Motor neuron (in vitro differentiated cells): ENCODE data around the gene RGSL1. TPM values are rescaled to one million over a fixed set of nuclear protein-coding genes. Genes with fewer than 3 reads are reported as not detected.

ENCODE experiments used
- ATAC-seq, 8 experiments: fragments of 200-7000 bp; cut with Tn5 transposase; replicated peaks in 6 of 8; 2 replicates each; pipeline ENCODE4 v1.8.0; 2021; ENCODE audit warnings: mild to moderate bottlenecking in 8 of 8, moderate library complexity in 8 of 8
- H3K27ac ChIP-seq, 2 donors: fragments of 250-450 bp; sonication (Bioruptor Pico); 2 replicates each; pipeline ENCODE4 v1.9.0; 2021; ENCODE audit warnings: antibody characterized with exemption in 2 of 2, mild to moderate bottlenecking in 2 of 2, moderate library complexity in 1 of 2
- H3K4me1 ChIP-seq, 2 donors: fragments of 250-450 bp; sonication (Bioruptor Pico); replicated peaks in 1 of 2; 2 replicates each; pipeline ENCODE4 v1.6.1; 2021; ENCODE audit warnings: antibody characterized with exemption in 2 of 2, mild to moderate bottlenecking in 2 of 2, moderate library complexity in 1 of 2
- H3K4me3 ChIP-seq, 5 donors: fragments of 250-450 bp; sonication (Bioruptor Pico); 2 replicates each; pipeline ENCODE4 v1.9.0; 2021; ENCODE audit warnings: antibody characterized with exemption in 5 of 5, mild to moderate bottlenecking in 5 of 5, moderate library complexity in 4 of 5
- WGBS, 10 experiments: fragments of 450-650 bp; shearing (Covaris generic); methylation state at CpG; one replicate each; pipeline ENCODE4 v1.0.0; 2022; 5-methylcytosine and 5-hydroxymethylcytosine counted together
- in situ Hi-C, 9 experiments: fragments of 400-800 bp; cut with MboI; loops; one replicate each; pipeline ENCODE4 v1.15.0; 2021; ENCODE audit warnings: low sequenced_read_pairs in 9 of 9, low pct_unique_long_range_greater_than_20kb in 2 of 9; ENCODE audit not compliant: unreplicated experiment in 9 of 9
- total RNA-seq, 8 experiments: library from RNA; unstranded; fragments of 300-600 nt; gene quantifications; 2 replicates each; pipeline versions ENCODE4 v1.2.3 to v1.2.4, GENCODE V29; 2022

RGSL1 gene
- total RNA-seq, 8 experiments from 2014 or later: 0.17 to 2.2 (median 0.21) TPM; not detected in 3

- no peak overlapping the region for H3K27ac ChIP-seq
- in situ Hi-C loops: loop anchor here in 2 of 9 experiments (5.0 to 10.0 kb wide), 2 partner anchors 183 to 186 kb away; partner anchors contain the start of gene NPL (in 2 of the 2)
- WGBS, 10 experiments: 0 to 44% (median 19%) methylated on average over 1 to 6 of the region's 6 CpGs; no CpG with 5 or more reads in 1 of the 10 experiments
- ATAC-seq: peak in 3 of 8 experiments; percentile 16 to 26 (median 21)
- H3K4me1 ChIP-seq: peaks cover 33 to 35% of the 10 kb centered on the region in 2 donors
- H3K4me3 ChIP-seq: no peak overlapping the region
These were observed 151.5 kb downstream of the RGSL1 start for GRCh38 chr1:182601416-182601786.

- in situ Hi-C loops: loop anchor here in 2 of 9 experiments (5.0 to 10.0 kb wide), 2 partner anchors 183 to 185 kb away; partner anchors contain the start of gene NPL (in 2 of the 2)
- Histone ChIP-seq H3K4me3 (no peak overlapping the region), H3K27ac (no peak overlapping the region), H3K4me1 (peaks cover 38 to 40% of the 10 kb centered on the region in 2 donors)
- ATAC-seq: no peak
- 40 to 100% (median 75%) methylated on average over 1 to 4 of the region's 4 CpGs; no CpG with 5 or more reads in 4 of the 10 experiments for WGBS, 10 experiments
These were observed 152.0 kb downstream of the RGSL1 start for GRCh38 chr1:182601913-182602312.

DNA sequence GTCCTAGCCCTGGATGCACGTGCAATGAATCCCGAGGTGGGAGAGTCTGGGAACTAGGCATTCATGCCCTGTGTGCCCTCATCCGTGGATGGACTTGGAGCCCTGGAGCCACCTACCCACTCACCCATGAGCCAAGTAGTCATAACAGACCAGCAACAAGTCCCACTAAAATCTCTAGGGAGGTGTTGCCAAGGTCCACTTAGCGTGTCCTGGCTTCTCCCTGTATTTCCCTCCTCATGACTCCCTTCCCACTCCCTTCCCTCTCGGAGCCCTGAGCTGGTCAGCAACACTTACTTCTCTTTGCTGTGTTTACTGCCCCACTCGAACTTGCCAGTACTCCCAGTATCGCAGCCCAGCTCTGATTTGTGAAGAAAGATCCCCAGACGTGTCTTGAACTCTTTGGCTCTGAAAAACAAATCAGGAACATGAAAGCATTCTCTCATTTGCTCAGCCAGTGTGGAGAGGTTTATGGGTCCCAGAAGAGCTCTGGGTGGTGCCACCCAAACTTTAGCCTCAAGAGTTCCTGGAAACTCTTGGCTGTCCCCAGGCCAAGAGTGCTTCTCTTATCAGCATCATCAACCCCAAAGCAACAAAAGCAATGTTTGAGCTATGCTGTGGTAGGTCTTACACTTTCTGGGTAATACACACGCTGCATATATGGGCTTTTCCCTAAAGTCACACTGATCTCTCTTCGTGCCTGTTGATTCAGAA is 153.1 kb downstream of the RGSL1 start:
- Histone ChIP-seq H3K27ac (no peak overlapping the region), H3K4me3 (peak overlapping the region; percentile 34 to 61 (median 46)), H3K4me1 (peaks cover 40 to 41% of the 10 kb centered on the region in 2 donors)
- 0 to 72% (median 48%) methylated on average over 1 to 9 of the region's 10 CpGs; no CpG with 5 or more reads in 2 of the 10 experiments for WGBS, 10 experiments
- in situ Hi-C loops: loop anchor here in 2 of 9 experiments (5.0 to 10.0 kb wide), 2 partner anchors 182 to 184 kb away; partner anchors contain the start of gene NPL (in 2 of the 2)
- peak in 2 of 8 experiments; percentile 2 to 4 for ATAC-seq

DNA sequence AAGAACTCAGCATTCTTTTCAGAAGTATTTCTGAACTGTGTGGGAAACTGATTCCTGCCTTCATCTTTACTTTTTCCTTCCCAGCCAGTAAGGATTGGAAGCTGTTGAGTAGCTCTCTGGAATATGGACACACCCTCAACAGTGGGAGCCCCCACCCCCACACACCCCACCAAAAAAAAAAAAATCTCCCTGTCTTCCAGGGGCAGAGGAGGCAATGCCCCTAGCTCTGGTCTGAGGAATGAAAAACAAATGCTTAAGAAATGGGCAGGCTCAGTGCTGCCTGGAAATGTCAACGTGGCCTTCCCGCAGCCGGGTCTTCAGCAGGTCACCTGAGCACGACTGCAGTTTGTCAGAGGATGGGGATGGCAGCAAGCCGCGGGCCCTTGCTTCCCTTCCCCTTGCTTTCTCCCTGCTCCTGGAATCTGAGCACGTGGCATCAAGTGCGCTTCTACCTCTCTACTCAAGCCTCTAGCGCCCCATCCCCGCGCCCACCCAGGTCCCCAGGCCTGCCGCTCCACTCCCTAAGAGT is 153.8 kb downstream of the RGSL1 start:
- H3K4me1 ChIP-seq: peaks cover 40 to 41% of the 10 kb centered on the region in 2 donors
- ATAC-seq: peak; percentile 6 to 68 (median 58)
- H3K27ac ChIP-seq: no peak overlapping the region
- WGBS, 10 experiments: 0 to 7% (median 4%) methylated on average over 3 to 9 of the region's 12 CpGs; no CpG with 5 or more reads in 5 of the 10 experiments
- peak overlapping the region; percentile 34 to 61 (median 46) for H3K4me3 ChIP-seq
- in situ Hi-C loops: loop anchor here in 2 of 9 experiments (5.0 to 10.0 kb wide), 2 partner anchors 181 to 184 kb away; partner anchors contain the start of gene NPL (in 2 of the 2)

DNA sequence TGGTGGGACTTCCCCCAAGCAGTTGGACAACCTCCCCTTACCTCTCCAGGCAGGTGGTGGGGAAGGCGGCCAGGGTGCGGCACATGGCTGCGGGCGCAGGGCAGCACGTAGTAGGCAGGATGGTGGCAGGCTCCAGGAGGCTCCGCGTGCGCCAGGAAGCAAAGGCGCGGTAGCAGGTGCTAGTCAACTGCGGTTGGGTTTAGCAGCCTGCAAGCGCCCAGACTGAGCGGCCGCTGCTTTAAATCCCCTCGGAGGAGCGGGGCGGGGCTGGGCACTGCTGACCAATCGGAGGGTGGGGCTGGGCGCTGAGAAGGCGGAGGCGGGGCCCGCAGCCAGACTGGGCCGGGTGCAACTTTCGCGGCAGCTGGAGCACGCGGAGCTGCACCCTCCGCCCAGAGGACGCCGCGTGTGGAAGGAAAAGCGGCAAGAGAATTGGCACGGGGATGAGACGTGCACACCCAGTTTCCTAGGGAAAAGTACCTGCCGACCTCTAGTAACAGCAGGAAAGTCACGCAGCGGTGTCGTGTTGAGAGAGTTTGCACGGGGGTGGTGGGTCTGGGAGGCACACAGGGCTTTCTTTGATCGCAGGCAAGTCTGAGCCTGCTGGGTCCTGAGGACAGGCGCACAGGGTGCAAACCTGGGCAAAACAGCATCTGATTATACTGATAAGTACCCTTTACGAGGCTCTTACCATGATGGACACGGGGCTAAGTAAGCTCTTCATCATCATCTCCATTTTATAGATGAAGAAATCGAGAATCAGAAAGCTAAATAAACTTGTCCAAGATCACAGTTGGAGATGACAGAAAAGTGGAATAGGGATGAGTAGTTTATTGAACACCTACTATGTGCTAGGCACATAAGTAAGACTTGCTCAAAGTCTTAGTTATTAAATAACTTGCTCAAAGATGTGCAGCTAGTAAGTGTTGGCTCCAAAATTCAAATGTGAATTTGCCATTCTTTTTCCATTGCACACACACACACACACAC is 154.5 kb downstream of the RGSL1 start, which contains the start of gene RGS16:
RGS16 (minus strand) TSS at position 215 of the 990 bp plus-strand sequence; CDS start at position 85, 130 bp downstream.
- Histone ChIP-seq H3K4me1 (peaks cover 40 to 41% of the 10 kb centered on the region in 2 donors), H3K27ac (no peak within 1 kb of the TSS), H3K4me3 (peak within 1 kb of the TSS; percentile 34 to 61 (median 46))
- in situ Hi-C loops: loop anchor here in 2 of 9 experiments (5.0 to 10.0 kb wide), 2 partner anchors 180 to 183 kb away; partner anchors contain the start of gene NPL (in 2 of the 2)
- peak; percentile 77 to 95 (median 95) for ATAC-seq
- 26 to 81% (median 33%) methylated on average over 3 to 14 of the region's 44 CpGs; no CpG with 5 or more reads in 4 of the 10 experiments for WGBS, 10 experiments

DNA sequence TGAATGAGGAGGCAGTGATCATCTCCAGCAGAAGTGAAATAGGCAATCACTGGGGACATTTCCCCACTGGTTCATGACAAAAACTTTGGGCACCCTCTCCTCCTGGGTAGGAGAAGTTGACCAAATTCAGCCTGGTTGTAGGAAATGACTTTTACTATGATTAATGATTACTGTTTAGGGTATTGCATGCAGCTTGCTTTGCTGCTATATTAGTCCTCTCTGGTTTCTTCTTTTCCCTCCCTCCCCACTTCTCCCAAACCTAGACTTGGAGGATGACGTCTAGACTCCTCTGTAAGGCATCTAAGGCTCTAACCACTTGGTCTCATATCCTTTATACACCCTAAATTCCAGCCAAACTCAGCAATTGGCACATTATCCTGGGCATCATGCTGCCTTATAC is 157.6 kb downstream of the RGSL1 start:
- Histone ChIP-seq H3K4me1 (peaks cover 49 to 52% of the 10 kb centered on the region in 2 donors), H3K27ac (no peak overlapping the region), H3K4me3 (no peak overlapping the region)
- 0 to 90% (median 71%) methylated on average over 1 of the region's 1 CpG; no CpG with 5 or more reads in 5 of the 10 experiments for WGBS, 10 experiments
- no peak for ATAC-seq
- in situ Hi-C loops: loop anchor here in 1 of 9 experiments (10.0 kb wide), 1 partner anchor 177 kb away; the partner anchor contains the start of gene NPL

GRCh38 chr1:182608236-182608635 is 158.3 kb downstream of the RGSL1 start:
- no peak for ATAC-seq
- WGBS, 10 experiments: 67 to 100% (median 94%) methylated on average over 1 to 2 of the region's 2 CpGs; no CpG with 5 or more reads in 1 of the 10 experiments
- in situ Hi-C loops: loop anchor here in 1 of 9 experiments (10.0 kb wide), 1 partner anchor 177 kb away; the partner anchor contains the start of gene NPL
- H3K27ac ChIP-seq: no peak overlapping the region
- H3K4me1 ChIP-seq: peaks cover 47 to 48% of the 10 kb centered on the region in 2 donors
- no peak overlapping the region for H3K4me3 ChIP-seq

- Histone ChIP-seq H3K4me1 (peaks cover 47 to 51% of the 10 kb centered on the region in 2 donors), H3K4me3 (no peak overlapping the region), H3K27ac (no peak overlapping the region)
- 14 to 94% (median 81%) methylated on average over 1 to 8 of the region's 9 CpGs; no CpG with 5 or more reads in 1 of the 10 experiments for WGBS, 10 experiments
- no peak for ATAC-seq
- in situ Hi-C loops: loop anchor here in 1 of 9 experiments (10.0 kb wide), 1 partner anchor 176 kb away; the partner anchor contains the start of gene NPL
These were observed 159.1 kb downstream of the RGSL1 start for GRCh38 chr1:182608845-182609610.

Other genes starting within 250 kb of the RGSL1 start
- gene GLUL, start 58.4 kb upstream of the RGSL1 start, total RNA-seq: 100 to 1,000 TPM in 7 of 8 experiments, 10 to 100 TPM in 1; 49.0 to 392 (median 167) TPM
- gene TEDDM1, start 49.5 kb upstream of the RGSL1 start, total RNA-seq: 1 to 10 TPM in 1 of 8 experiments, under 1 TPM in 7; 0.11 to 1.1 (median 0.30) TPM
- 1 to 10 TPM; 2.5 to 7.9 (median 4.8) TPM for gene RNASEL, start 139.1 kb downstream of the RGSL1 start, total RNA-seq
- 10 to 100 TPM in 5 of 8 experiments, 1 to 10 TPM in 3; 2.1 to 48.1 (median 24.5) TPM for gene RGS16, start 154.2 kb downstream of the RGSL1 start, total RNA-seq
- gene RGS8, start 234.4 kb downstream of the RGSL1 start, total RNA-seq: 10 to 100 TPM in 4 of 8 experiments, 1 to 10 TPM in 1, under 1 TPM in 3; 0.04 to 31.5 (median 9.7) TPM